MM.1S (cell line): Measurements from ENCODE around the gene PCDHA1.
"Not testable (repeated sequence)": the region's sequence is repeated elsewhere in the genome, so short reads cannot be mapped to it uniquely, and the experiment has no call there.

Experiments used
- DNase-seq: peaks from one replicate; pipeline ENCODE4 v3.0.0-alpha.2; 2015
- H2AFZ ChIP-seq: fragments of 300-600 bp; sonication (generic); 2 replicates; pipeline ENCODE4 v1.6.0; 2016; ENCODE audit warnings: antibody characterized with exemption, low read length
- H3F3A ChIP-seq: fragments of 300-600 bp; sonication (generic); 2 replicates; pipeline ENCODE4 v1.6.1; 2016; ENCODE audit warnings: mild to moderate bottlenecking, antibody characterized with exemption, low read length, moderate library complexity, mixed read lengths; ENCODE audit not compliant: insufficient read depth
- H3K27ac ChIP-seq: fragments of 300-600 bp; sonication (generic); 2 replicates; pipeline ENCODE4 v1.5.1; 2016; ENCODE audit warnings: mild to moderate bottlenecking, low read length
- H3K27me3 ChIP-seq: fragments of 300-600 bp; sonication (generic); replicated peaks from 2 replicates; pipeline ENCODE4 v1.6.0; 2016; ENCODE audit warnings: low read length; ENCODE audit not compliant: insufficient read depth
- H3K36me3 ChIP-seq: fragments of 300-600 bp; sonication (generic); replicated peaks from 2 replicates; pipeline ENCODE4 v1.6.1; 2016; ENCODE audit warnings: mild to moderate bottlenecking, low read length, mixed read lengths; ENCODE audit not compliant: insufficient read depth
- H3K4me1 ChIP-seq: fragments of 300-600 bp; sonication (generic); 2 replicates; pipeline ENCODE4 v1.6.1; 2016; ENCODE audit warnings: low read length, mixed read lengths
- H3K4me2 ChIP-seq: fragments of 300-600 bp; sonication (generic); 2 replicates; pipeline ENCODE4 v1.6.0; 2016; ENCODE audit warnings: low read depth, low read length
- H3K4me3 ChIP-seq: fragments of 300-600 bp; sonication (generic); 2 replicates; pipeline ENCODE4 v1.5.1; 2016; ENCODE audit warnings: low read length, mixed read lengths
- H3K79me2 ChIP-seq: fragments of 300-600 bp; sonication (generic); 2 replicates; pipeline ENCODE4 v1.6.1; 2016; ENCODE audit warnings: mixed run types, low read length, mixed read lengths
- H3K9ac ChIP-seq: fragments of 300-600 bp; sonication (generic); 2 replicates; pipeline ENCODE4 v1.6.1; 2016; ENCODE audit warnings: low read length, mixed read lengths
- H3K9me2 ChIP-seq: fragments of 300-600 bp; sonication (generic); replicated peaks from 2 replicates; pipeline ENCODE4 v1.6.1; 2016; ENCODE audit warnings: mild to moderate bottlenecking, low read length, mixed read lengths; ENCODE audit not compliant: insufficient read depth
- H3K9me3 ChIP-seq: fragments of 300-600 bp; sonication (generic); replicated peaks from 2 replicates; pipeline ENCODE4 v1.6.1; 2016; ENCODE audit warnings: mild to moderate bottlenecking, low read length, mixed read lengths; ENCODE audit not compliant: insufficient read depth
- H4K20me1 ChIP-seq: fragments of 300-600 bp; sonication (generic); 2 replicates; pipeline ENCODE4 v1.6.1; 2016; ENCODE audit warnings: mild to moderate bottlenecking, low read length, moderate library complexity, mixed read lengths; ENCODE audit not compliant: insufficient read depth
- CTCF ChIP-seq: fragments of 300-600 bp; sonication (generic); IDR thresholded peaks from 2 replicates; pipeline ENCODE4 v1.5.1; 2016; ENCODE audit warnings: antibody characterized with exemption, low read length, mixed read lengths
- EZH2 ChIP-seq: fragments of 300-600 bp; sonication (generic); optimal IDR thresholded peaks from 2 replicates; pipeline ENCODE3; 2017; ENCODE audit warnings: low read depth, mild to moderate bottlenecking, antibody characterized with exemption, low read length, mixed read lengths
- EZH2phosphoT487 ChIP-seq: fragments of 300-600 bp; sonication (generic); IDR thresholded peaks from 2 replicates; pipeline ENCODE4 v1.6.1; 2018; ENCODE audit warnings: antibody characterized with exemption, low read length

PCDHA1 gene

DNA sequence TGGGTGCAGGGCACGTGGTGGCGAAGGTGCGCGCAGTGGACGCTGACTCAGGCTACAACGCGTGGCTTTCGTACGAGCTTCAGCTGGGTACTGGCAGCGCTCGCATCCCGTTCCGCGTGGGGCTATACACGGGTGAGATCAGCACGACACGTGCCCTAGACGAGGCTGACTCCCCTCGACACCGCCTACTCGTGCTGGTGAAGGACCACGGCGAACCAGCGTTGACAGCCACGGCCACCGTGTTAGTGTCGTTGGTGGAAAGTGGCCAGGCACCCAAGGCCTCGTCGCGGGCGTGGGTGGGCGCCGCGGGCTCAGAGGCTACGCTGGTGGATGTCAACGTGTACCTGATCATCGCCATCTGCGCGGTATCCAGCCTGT lies 10.8 kb downstream of the PCDHA1 start:
- Histone ChIP-seq H3K4me2 (no peak overlapping the region), H4K20me1 (no peaks in the 10 kb centered on the region), H3K27me3 (no peaks in the 10 kb centered on the region), H3K4me3 (no peak overlapping the region), H3F3A (no peaks in the 10 kb centered on the region), H3K27ac (no peak overlapping the region), H3K9me2 (no peaks in the 10 kb centered on the region), H3K9ac (no peak overlapping the region), H3K9me3 (no peaks in the 10 kb centered on the region), H3K36me3 (no peaks in the 10 kb centered on the region), H3K4me1 (no peaks in the 10 kb centered on the region), H2AFZ (no peak overlapping the region), H3K79me2 (no peaks in the 10 kb centered on the region)
- no peak for DNase-seq
- TF ChIP-seq EZH2: no peak
- no peak for TF ChIP-seq EZH2phosphoT487
- TF ChIP-seq CTCF: no peak

DNA sequence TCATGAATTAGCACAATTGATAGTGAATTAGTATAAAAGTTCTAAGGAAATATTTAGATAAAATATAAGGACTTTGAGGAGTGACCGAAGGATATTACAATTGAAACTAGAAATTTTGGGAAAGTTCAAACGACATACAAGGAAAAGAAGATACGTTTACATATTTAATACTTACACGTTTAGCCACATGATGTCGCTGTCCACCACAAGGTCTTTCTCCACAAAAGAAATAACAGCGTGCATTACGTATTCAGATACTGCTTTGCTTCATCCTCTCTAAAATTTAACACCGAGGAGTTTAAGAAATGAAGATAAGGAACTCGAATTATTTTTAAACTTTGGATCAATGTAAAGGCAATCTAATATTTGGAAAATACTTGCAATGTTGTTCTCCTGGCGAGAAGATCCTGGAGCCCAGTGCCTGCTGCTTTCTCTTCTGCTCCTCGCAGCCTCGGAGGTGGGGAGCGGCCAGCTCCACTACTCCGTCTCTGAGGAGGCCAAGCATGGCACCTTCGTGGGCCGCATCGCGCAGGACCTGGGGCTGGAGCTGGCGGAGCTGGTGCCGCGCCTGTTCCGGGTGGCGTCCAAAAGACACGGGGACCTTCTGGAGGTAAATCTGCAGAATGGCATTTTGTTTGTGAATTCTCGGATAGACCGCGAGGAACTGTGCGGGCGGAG lies 15.0 kb downstream of the PCDHA1 start, which contains the start of gene PCDHA3:
PCDHA3 (plus strand) TSS at position 242 of the 678 bp plus-strand sequence.
- Histone ChIP-seq H3K9me3 (no peaks in the 10 kb centered on the region), H3K9me2 (no peaks in the 10 kb centered on the region), H4K20me1 (no peaks in the 10 kb centered on the region), H3K27me3 (no peaks in the 10 kb centered on the region), H3K36me3 (no peaks in the 10 kb centered on the region), H3K4me2 (no peak within 1 kb of the TSS), H3K9ac (no peak within 1 kb of the TSS), H3K27ac (no peak within 1 kb of the TSS), H3K79me2 (no peaks in the 10 kb centered on the region), H3F3A (no peaks in the 10 kb centered on the region), H3K4me3 (no peak within 1 kb of the TSS), H2AFZ (no peak within 1 kb of the TSS), H3K4me1 (no peaks in the 10 kb centered on the region)
- TF ChIP-seq EZH2phosphoT487 (no peak), CTCF (peak; percentile 30)
- no peak for DNase-seq

DNA sequence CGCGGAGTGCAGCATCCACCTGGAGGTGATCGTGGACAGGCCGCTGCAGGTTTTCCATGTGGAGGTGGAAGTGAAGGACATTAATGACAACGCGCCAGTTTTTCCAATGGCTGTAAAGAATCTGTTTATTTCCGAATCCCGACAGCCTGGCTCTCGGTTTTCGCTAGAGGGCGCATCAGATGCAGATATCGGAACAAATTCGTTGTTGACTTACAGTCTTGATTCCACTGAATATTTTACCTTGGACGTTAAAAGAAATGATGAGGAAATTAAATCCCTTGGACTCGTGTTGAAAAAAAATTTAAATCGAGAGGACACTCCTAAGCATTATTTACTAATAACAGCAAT lies 15.5 kb downstream of the PCDHA1 start:
- H2AFZ ChIP-seq: no peak overlapping the region
- H3K4me3 ChIP-seq: no peak overlapping the region
- no peaks in the 10 kb centered on the region for H3K79me2 ChIP-seq
- H3K9me3 ChIP-seq: no peaks in the 10 kb centered on the region
- no peaks in the 10 kb centered on the region for H3K27me3 ChIP-seq
- DNase-seq: no peak
- TF ChIP-seq CTCF (no peak), EZH2 (no peak), EZH2phosphoT487 (no peak)
- no peaks in the 10 kb centered on the region for H3K4me1 ChIP-seq
- H3K4me2 ChIP-seq: no peak overlapping the region
- no peak overlapping the region for H3K9ac ChIP-seq
- no peak overlapping the region for H3K27ac ChIP-seq
- H3K9me2 ChIP-seq: no peaks in the 10 kb centered on the region
- no peaks in the 10 kb centered on the region for H3K36me3 ChIP-seq
- H4K20me1 ChIP-seq: no peaks in the 10 kb centered on the region
- no peaks in the 10 kb centered on the region for H3F3A ChIP-seq

DNA sequence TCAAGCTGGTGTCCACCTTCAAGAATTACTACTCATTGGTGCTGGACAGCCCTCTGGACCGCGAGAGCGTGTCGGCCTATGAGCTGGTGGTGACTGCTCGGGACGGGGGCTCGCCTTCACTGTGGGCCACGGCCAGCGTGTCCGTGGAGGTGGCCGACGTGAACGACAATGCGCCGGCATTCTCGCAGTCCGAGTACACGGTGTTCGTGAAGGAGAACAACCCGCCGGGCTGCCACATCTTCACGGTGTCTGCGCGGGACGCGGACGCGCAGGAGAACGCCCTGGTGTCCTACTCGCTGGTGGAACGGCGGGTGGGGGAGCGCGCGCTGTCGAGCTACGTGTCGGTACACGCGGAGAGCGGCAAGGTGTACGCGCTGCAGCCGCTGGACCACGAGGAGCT lies 16.4 kb downstream of the PCDHA1 start:
- not testable (repeated sequence) for H3K4me3 ChIP-seq, H3K9ac ChIP-seq, H3K36me3 ChIP-seq, H3K4me2 ChIP-seq, DNase-seq, H3K79me2 ChIP-seq, H3K27me3 ChIP-seq, H3F3A ChIP-seq, H3K9me3 ChIP-seq, H4K20me1 ChIP-seq, H2AFZ ChIP-seq, H3K27ac ChIP-seq, H3K9me2 ChIP-seq, H3K4me1 ChIP-seq
